Natural killer cell (primary cell): ENCODE results near the gene RAPGEF3. TPM values are rescaled to one million over a fixed set of nuclear protein-coding genes. Genes with fewer than 3 reads are reported as not detected.

Experiments used
- ATAC-seq, 3 donors: fragments of 150-1000 bp in 2 of 3; fragments of 200-7000 bp in 1 of 3; cut with Tn5 transposase; 1 replicate in 1 of 3; 2 replicates in 2 of 3; pipeline ENCODE4 v1.10.0; 2021; ENCODE audit warnings: mild to moderate bottlenecking in 2 of 3, moderate library complexity in 2 of 3
- DNase-seq, 2 donors: peaks; one replicate each; pipeline versions ENCODE4 v3.0.0 to v3.0.0-alpha.2; 2013 to 2021; ENCODE audit warnings: mixed read lengths in 1 of 2
- H3K27ac ChIP-seq: one replicate; pipeline ENCODE4 v1.5.1; 2013; ENCODE audit warnings: mild to moderate bottlenecking, low read length
- H3K27me3 ChIP-seq: one replicate; pipeline ENCODE4 v1.6.1; 2013; ENCODE audit warnings: low read length; ENCODE audit not compliant: control insufficient read depth, insufficient read depth
- H3K36me3 ChIP-seq: one replicate; pipeline ENCODE4 v1.6.1; 2013; ENCODE audit warnings: low read length; ENCODE audit not compliant: control insufficient read depth, insufficient read depth
- H3K4me1 ChIP-seq: one replicate; pipeline ENCODE4 v1.6.1; 2013; ENCODE audit warnings: low read length; ENCODE audit not compliant: control insufficient read depth, insufficient read depth
- H3K4me3 ChIP-seq: one replicate; pipeline ENCODE4 v1.5.1; 2013; ENCODE audit warnings: low read length
- H3K9me3 ChIP-seq: one replicate; pipeline ENCODE4 v1.6.1; 2013; ENCODE audit warnings: low read length; ENCODE audit not compliant: control insufficient read depth, insufficient read depth
- H3K27ac Mint-ChIP-seq, 2 donors: one replicate each; pipeline ENCODE4 v1.8.0; 2022; ENCODE audit warnings: mild to moderate bottlenecking in 2 of 2, mixed read lengths in 2 of 2, moderate library complexity in 1 of 2
- H3K27me3 Mint-ChIP-seq, 2 donors: one replicate each; pipeline ENCODE4 v1.8.0; 2022; ENCODE audit warnings: low read depth in 2 of 2, mixed read lengths in 2 of 2
- H3K36me3 Mint-ChIP-seq: one replicate; pipeline ENCODE4 v1.8.0; 2022; ENCODE audit warnings: mixed read lengths
- H3K4me1 Mint-ChIP-seq, 2 donors: one replicate each; pipeline ENCODE4 v1.8.0; 2022; ENCODE audit warnings: mixed read lengths in 2 of 2
- H3K4me3 Mint-ChIP-seq: one replicate; pipeline ENCODE4 v1.8.0; 2022; ENCODE audit warnings: mild to moderate bottlenecking, moderate library complexity, mixed read lengths
- H3K9me3 Mint-ChIP-seq, 2 donors: one replicate each; pipeline ENCODE4 v1.8.0; 2022; ENCODE audit warnings: mixed read lengths in 2 of 2
- CTCF ChIP-seq: fragments of 200-600 bp; IDR thresholded peaks from one replicate; pipeline ENCODE4 v1.8.0; 2022; ENCODE audit warnings: antibody characterized with exemption
- WGBS: methylation state at CpG from one replicate; pipeline ENCODE4 v1.1.7; 2013; ENCODE audit warnings: missing lambda C conversion rate; ENCODE audit not compliant: insufficient coverage; 5-methylcytosine and 5-hydroxymethylcytosine counted together
- intact Hi-C: fragments of 100-400 bp; cut with micrococcal nuclease; formaldehyde crosslinking; loops from one replicate; pipeline ENCODE4 v1.14.2; 2022
- total RNA-seq, 4 donors: library from RNA; stranded (reverse); fragments of 120-200 nt in 1 of 4; gene quantifications; one replicate each; pipeline versions ENCODE4 v1.2.3 to v1.2.4, GENCODE V29; 2013 to 2022

The RAPGEF3 gene
- total RNA-seq, 3 donors from 2014 or later (not counting 1 experiment from before 2014, with no cell fraction given): 0.23 to 0.73 (median 0.49) TPM

GRCh38 chr12:47770086-47770726 is 11.5 kb upstream of the RAPGEF3 start:
- whole genome bisulfite sequencing: 93% methylated on average over 3 of the region's 3 CpGs
- H3K27ac ChIP-seq: no peak overlapping the region
- Mint-ChIP-seq H3K9me3 (no peaks in the 10 kb centered on the region), H3K27me3 (peaks cover 5 to 8% of the 10 kb centered on the region in 2 donors), H3K4me1 (peaks cover 9 to 12% of the 10 kb centered on the region in 2 donors), H3K27ac (no peak overlapping the region), H3K4me3 (no peak overlapping the region), H3K36me3 (no peaks in the 10 kb centered on the region)
- no peak for ATAC-seq
- no peaks in the 10 kb centered on the region for H3K9me3 ChIP-seq
- peaks cover 26% of the 10 kb centered on the region for H3K4me1 ChIP-seq
- DNase-seq: no peak
- no peak for TF ChIP-seq CTCF
- no peak overlapping the region for H3K4me3 ChIP-seq
- intact Hi-C loops: no loop called here
- no peaks in the 10 kb centered on the region for H3K36me3 ChIP-seq
- peaks cover 3% of the 10 kb centered on the region for H3K27me3 ChIP-seq

DNA sequence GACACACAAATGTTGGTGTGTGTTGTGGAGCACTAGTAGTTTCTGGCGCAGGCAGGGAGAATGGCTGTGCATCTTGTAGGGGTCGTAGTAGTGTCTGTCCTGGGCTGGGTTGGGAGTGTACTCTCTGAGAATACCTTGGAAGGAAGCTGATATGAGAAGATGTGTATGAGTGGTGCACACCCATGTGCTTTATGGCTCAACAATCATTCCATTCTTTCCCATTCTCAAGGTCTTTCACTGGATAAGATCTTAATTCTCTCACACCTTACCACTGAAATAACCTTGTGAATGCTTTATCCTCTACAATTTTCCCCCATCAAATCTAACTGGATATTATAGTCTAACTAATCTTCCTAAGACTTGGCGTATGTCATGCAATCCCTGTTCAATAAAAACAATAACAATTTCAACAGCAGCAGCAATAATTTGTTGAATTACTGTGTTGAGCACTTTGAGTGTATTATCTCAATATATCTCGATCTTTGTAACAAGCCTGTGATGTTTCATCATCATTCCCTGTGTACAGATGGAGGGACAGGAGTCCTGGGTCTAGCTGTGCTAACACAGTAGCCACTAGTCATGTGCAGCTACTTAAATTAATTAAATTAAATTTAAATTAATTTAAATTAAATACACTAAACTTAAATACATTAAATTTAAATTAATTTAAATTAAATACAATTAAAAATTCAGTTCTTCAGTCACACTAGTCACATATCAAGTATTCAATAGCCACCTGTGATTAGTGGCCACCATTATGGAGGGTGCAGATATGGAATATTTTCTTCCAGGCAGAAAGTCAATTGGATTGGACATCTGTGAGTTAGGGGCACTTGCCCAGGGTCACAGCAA is 10.8 kb upstream of the RAPGEF3 start:
- H3K9me3 Mint-ChIP-seq: no peaks in the 10 kb centered on the region
- TF ChIP-seq CTCF: no peak
- intact Hi-C loops: no loop called here

GRCh38 chr12:47768323-47768811 is 9.7 kb upstream of the RAPGEF3 start:
- TF ChIP-seq CTCF: no peak
- H3K36me3 ChIP-seq: no peaks in the 10 kb centered on the region
- Mint-ChIP-seq H3K9me3 (no peaks in the 10 kb centered on the region), H3K4me1 (peaks cover 0 to 4% of the 10 kb centered on the region in 2 donors), H3K4me3 (no peak overlapping the region), H3K27ac (no peak overlapping the region), H3K36me3 (no peaks in the 10 kb centered on the region), H3K27me3 (peaks cover 5 to 7% of the 10 kb centered on the region in 2 donors)
- no peaks in the 10 kb centered on the region for H3K27me3 ChIP-seq
- 92% methylated on average over 2 of the region's 2 CpGs for WGBS
- H3K9me3 ChIP-seq: no peaks in the 10 kb centered on the region
- H3K27ac ChIP-seq: no peak overlapping the region
- H3K4me3 ChIP-seq: no peak overlapping the region
- H3K4me1 ChIP-seq: peaks cover 17% of the 10 kb centered on the region
- DNase-seq (no peak), ATAC-seq (no peak)
- intact Hi-C loops: no loop called here

More for the DNA sequence above, 10.8 kb upstream of the RAPGEF3 start:
- Mint-ChIP-seq H3K36me3 (no peaks in the 10 kb centered on the region), H3K4me3 (no peak overlapping the region), H3K27ac (no peak overlapping the region), H3K4me1 (peaks cover 9 to 12% of the 10 kb centered on the region in 2 donors), H3K27me3 (peaks cover 5 to 7% of the 10 kb centered on the region in 2 donors)
- Histone ChIP-seq H3K27ac (no peak overlapping the region), H3K27me3 (peaks cover 3% of the 10 kb centered on the region), H3K4me3 (no peak overlapping the region), H3K9me3 (no peaks in the 10 kb centered on the region), H3K36me3 (no peaks in the 10 kb centered on the region), H3K4me1 (peaks cover 24% of the 10 kb centered on the region)
- no peak for ATAC-seq
- no peak for DNase-seq
- 88% methylated on average over 3 of the region's 4 CpGs for WGBS
